Kidney (tissue), 14 donors: Measurements from ENCODE around the gene RNASEH2A. TPM values are rescaled to one million over a fixed set of nuclear protein-coding genes. Genes with fewer than 3 reads are reported as not detected.
A peak's percentile ranks its signal among the peaks of the same experiment; 100 is the strongest.

ENCODE experiments used
- DNase-seq, 5 donors: peaks; one replicate each; pipeline ENCODE4 v3.0.0-alpha.2; 2013 to 2020
- FAIRE-seq: peaks from 2 replicates; lab custom pipeline; 2012; peaks lifted over from hg19 to GRCh38; lab: Jason Lieb, UNC
- H3K27ac ChIP-seq, 2 donors: one replicate each; pipeline ENCODE4 v1.7.0; 2013; ENCODE audit warnings: low read depth in 2 of 2, low read length in 2 of 2, inconsistent platforms in 1 of 2
- H3K27me3 ChIP-seq: one replicate; pipeline ENCODE4 v1.7.1; 2013; ENCODE audit warnings: low read length, inconsistent platforms; ENCODE audit not compliant: control insufficient read depth, insufficient read depth
- H3K36me3 ChIP-seq, 3 donors: one replicate each; pipeline versions ENCODE4 v1.7.0 to v1.7.1; 2013; ENCODE audit warnings: low read length in 3 of 3, control low read depth in 1 of 3, inconsistent platforms in 1 of 3; ENCODE audit not compliant: insufficient read depth in 3 of 3, control insufficient read depth in 2 of 3
- H3K4me1 ChIP-seq, 3 donors: one replicate each; pipeline versions ENCODE4 v1.7.0 to v1.7.1; 2013; ENCODE audit warnings: low read length in 3 of 3, inconsistent platforms in 1 of 3, low read depth in 1 of 3; ENCODE audit not compliant: control insufficient read depth in 2 of 3, insufficient read depth in 2 of 3
- H3K4me3 ChIP-seq, 3 donors: one replicate each; pipeline versions ENCODE4 v1.7.0 to v1.8.1; 2013; ENCODE audit warnings: low read length in 3 of 3, control low read depth in 1 of 3, inconsistent platforms in 1 of 3
- H3K9ac ChIP-seq, 3 donors: one replicate each; pipeline versions ENCODE4 v1.7.0 to v1.7.1; 2013; ENCODE audit warnings: low read length in 3 of 3, control low read depth in 1 of 3, inconsistent platforms in 1 of 3
- H3K9me3 ChIP-seq, 3 donors: one replicate each; pipeline versions ENCODE4 v1.7.0 to v1.7.1; 2013; ENCODE audit warnings: low read length in 3 of 3, control low read depth in 1 of 3, inconsistent platforms in 1 of 3; ENCODE audit not compliant: control insufficient read depth in 2 of 3, insufficient read depth in 1 of 3
- CTCF ChIP-seq: IDR thresholded peaks from 3 replicates; pipeline ENCODE4 v1.5.1; 2012; ENCODE audit warnings: mild to moderate bottlenecking, moderate library complexity, borderline replicate concordance; ENCODE audit not compliant: insufficient read depth; ENCODE audit errors: extremely low read depth
- intact Hi-C: fragments of 100-400 bp; cut with DNase I; formaldehyde crosslinking; loops from one replicate; pipeline ENCODE4 v1.11.1; 2022
- polyA plus RNA-seq: library from polyadenylated mRNA; stranded (reverse); fragments of 350-450 nt; fragmentation: Illumina TruSeq; extraction: RNeasy Lipid Tissue Mini Kit (QIAGEN cat#74804); gene quantifications from one replicate; pipeline ENCODE4 v1.2.3, GENCODE V29; 2014; ENCODE audit warnings: low read depth, low replicate concordance; ENCODE audit not compliant: insufficient read depth
- total RNA-seq: library from RNA; stranded (reverse); fragmentation: NEBNext Ultra II Directional; extraction: Animal tissue kit (Norgen Biotek cat#: 25700); gene quantifications from one replicate; pipeline ENCODE4 v1.2.1, GENCODE V29; 2021
- donor health status: control.
- donor health status: control.
- donor health status: control.
- donor health status: control.
- donor health status: control.
- donor health status: DM: yes; HTN: yes; CAD: no.
- donor health status: Normal renal cell carcinoma (clear cell type).

RNASEH2A gene
- total and polyA plus RNA-seq, 2 donors from 2014 or later: 1.3 to 7.9 TPM

GRCh38 chr19:12759686-12760085 is 46.7 kb upstream of the RNASEH2A start:
- H3K27ac ChIP-seq: no peak overlapping the region
- no peak overlapping the region for H3K9ac ChIP-seq
- no peaks in the 10 kb centered on the region for H3K27me3 ChIP-seq
- peaks cover 0 to 2% (median 0%) of the 10 kb centered on the region in 3 donors for H3K4me1 ChIP-seq
- H3K9me3 ChIP-seq: no peaks in the 10 kb centered on the region
- FAIRE-seq: no peak
- no peak overlapping the region for H3K4me3 ChIP-seq
- DNase-seq: no peak
- peaks cover 0 to 13% (median 2%) of the 10 kb centered on the region in 3 donors for H3K36me3 ChIP-seq
- intact Hi-C loops: loop anchor here (5.0 kb wide), 1 partner anchor 83 kb away; no protein-coding TSS in a partner anchor
- TF ChIP-seq CTCF: no peak

GRCh38 chr19:12763100-12763499 is 43.3 kb upstream of the RNASEH2A start:
- Histone ChIP-seq H3K9me3 (no peaks in the 10 kb centered on the region), H3K4me3 (no peak overlapping the region), H3K4me1 (no peaks in the 10 kb centered on the region), H3K27me3 (no peaks in the 10 kb centered on the region), H3K9ac (no peak overlapping the region), H3K36me3 (peaks cover 0 to 22% (median 5%) of the 10 kb centered on the region in 3 donors), H3K27ac (no peak overlapping the region)
- FAIRE-seq (no peak), DNase-seq (peak in 1 of 5 donors; percentile 66)
- TF ChIP-seq CTCF: no peak
- intact Hi-C loops: loop anchor here (5.0 kb wide), 1 partner anchor 79 kb away; no protein-coding TSS in a partner anchor

GRCh38 chr19:12764698-12765097 is 41.7 kb upstream of the RNASEH2A start:
- Histone ChIP-seq H3K4me1 (no peaks in the 10 kb centered on the region), H3K4me3 (no peak overlapping the region), H3K9me3 (no peaks in the 10 kb centered on the region), H3K36me3 (peaks cover 0 to 26% (median 5%) of the 10 kb centered on the region in 3 donors), H3K27me3 (no peaks in the 10 kb centered on the region), H3K27ac (no peak overlapping the region), H3K9ac (no peak overlapping the region)
- DNase-seq (peak in 1 of 5 donors; percentile 59), FAIRE-seq (no peak)
- intact Hi-C loops: loop anchor here (5.0 kb wide), 1 partner anchor 78 kb away; no protein-coding TSS in a partner anchor
- no peak for TF ChIP-seq CTCF
